Vagina (tissue), 2 donors: ENCODE results near the gene NFIA.

Source experiments
- POLR2A ChIP-seq, 2 donors: fragments of 450-650 bp; IDR thresholded peaks; one replicate each; pipeline ENCODE4 v1.6.1; 2017; ENCODE audit warnings: antibody characterized with exemption in 2 of 2, mild to moderate bottlenecking in 2 of 2, moderate library complexity in 2 of 2
- TF ChIP-seq, protein P1 (sequence below), 3 experiments: fragments of 450-650 bp in 2 of 3; fragments of 200-600 bp in 1 of 3; sonication (generic) in 1 of 3; IDR thresholded peaks; one replicate each; pipeline ENCODE4 v1.5.1; 2017 to 2019; ENCODE audit warnings: antibody characterized with exemption in 3 of 3, mild to moderate bottlenecking in 2 of 3, moderate library complexity in 2 of 3

GRCh38 chr1:61425040-61425439 is 342.7 kb downstream of the NFIA start:
- no peak for TF ChIP-seq POLR2A (IDR thresholded peaks at IDR 0.05)
- TF ChIP-seq, protein P1, sequence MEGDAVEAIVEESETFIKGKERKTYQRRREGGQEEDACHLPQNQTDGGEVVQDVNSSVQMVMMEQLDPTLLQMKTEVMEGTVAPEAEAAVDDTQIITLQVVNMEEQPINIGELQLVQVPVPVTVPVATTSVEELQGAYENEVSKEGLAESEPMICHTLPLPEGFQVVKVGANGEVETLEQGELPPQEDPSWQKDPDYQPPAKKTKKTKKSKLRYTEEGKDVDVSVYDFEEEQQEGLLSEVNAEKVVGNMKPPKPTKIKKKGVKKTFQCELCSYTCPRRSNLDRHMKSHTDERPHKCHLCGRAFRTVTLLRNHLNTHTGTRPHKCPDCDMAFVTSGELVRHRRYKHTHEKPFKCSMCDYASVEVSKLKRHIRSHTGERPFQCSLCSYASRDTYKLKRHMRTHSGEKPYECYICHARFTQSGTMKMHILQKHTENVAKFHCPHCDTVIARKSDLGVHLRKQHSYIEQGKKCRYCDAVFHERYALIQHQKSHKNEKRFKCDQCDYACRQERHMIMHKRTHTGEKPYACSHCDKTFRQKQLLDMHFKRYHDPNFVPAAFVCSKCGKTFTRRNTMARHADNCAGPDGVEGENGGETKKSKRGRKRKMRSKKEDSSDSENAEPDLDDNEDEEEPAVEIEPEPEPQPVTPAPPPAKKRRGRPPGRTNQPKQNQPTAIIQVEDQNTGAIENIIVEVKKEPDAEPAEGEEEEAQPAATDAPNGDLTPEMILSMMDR (IDR thresholded peaks at IDR 0.05): no peak
